Endodermal cell (in vitro differentiated cells): ENCODE data around the gene FSCB. TPM values are rescaled to one million over a fixed set of nuclear protein-coding genes. Genes with fewer than 3 reads are reported as not detected.

Experiments
- DNase-seq: peaks from one replicate; pipeline ENCODE4 v3.0.0-alpha.2; 2017
- H3K27ac ChIP-seq: 2 replicates; pipeline ENCODE4 v1.5.1; 2013; ENCODE audit warnings: mild to moderate bottlenecking, low read depth, low read length, moderate library complexity
- H3K27me3 ChIP-seq: 2 replicates; pipeline ENCODE4 v1.6.1; 2013; ENCODE audit warnings: mild to moderate bottlenecking, low read length, moderate library complexity; ENCODE audit not compliant: insufficient read depth, control insufficient read depth, poor library complexity, severe bottlenecking
- H3K36me3 ChIP-seq: 2 replicates; pipeline ENCODE4 v1.7.0; 2013; ENCODE audit warnings: mild to moderate bottlenecking, low read length, moderate library complexity; ENCODE audit not compliant: control insufficient read depth, insufficient read depth
- H3K4me1 ChIP-seq: one replicate; pipeline ENCODE4 v1.7.0; 2013; ENCODE audit warnings: low read length; ENCODE audit not compliant: control insufficient read depth, insufficient read depth
- H3K4me3 ChIP-seq: 2 replicates; pipeline ENCODE4 v1.5.1; 2013; ENCODE audit warnings: mild to moderate bottlenecking, low read length, moderate library complexity
- H3K9ac ChIP-seq: 2 replicates; pipeline ENCODE4 v1.6.1; 2013; ENCODE audit warnings: mild to moderate bottlenecking, low read length, moderate library complexity; ENCODE audit not compliant: poor library complexity, severe bottlenecking; ENCODE audit errors: extremely low read depth
- H3K9me3 ChIP-seq: 2 replicates; pipeline ENCODE4 v1.6.1; 2013; ENCODE audit warnings: mild to moderate bottlenecking, low read length, moderate library complexity; ENCODE audit not compliant: control insufficient read depth
- H3K27ac Mint-ChIP-seq: 2 replicates; pipeline ENCODE4 v1.8.0; 2020; ENCODE audit warnings: mixed read lengths
- H3K27me3 Mint-ChIP-seq: 2 replicates; pipeline ENCODE4 v1.8.0; 2021; ENCODE audit warnings: mild to moderate bottlenecking, mixed read lengths; ENCODE audit not compliant: insufficient read depth
- H3K36me3 Mint-ChIP-seq: 2 replicates; pipeline ENCODE4 v1.8.0; 2020; ENCODE audit warnings: low read depth, mixed read lengths
- H3K4me1 Mint-ChIP-seq: 2 replicates; pipeline ENCODE4 v1.8.0; 2020; ENCODE audit warnings: mixed read lengths
- H3K4me3 Mint-ChIP-seq: 2 replicates; pipeline ENCODE4 v1.8.0; 2020; ENCODE audit warnings: mild to moderate bottlenecking, moderate library complexity, mixed read lengths
- H3K9me3 Mint-ChIP-seq: 2 replicates; pipeline ENCODE4 v1.8.0; 2020; ENCODE audit warnings: mild to moderate bottlenecking, mixed read lengths
- WGBS, 2 experiments: methylation state at CpG; one replicate each; pipeline versions ENCODE4 v1.1.5 to v1.1.7; 2013; ENCODE audit warnings: missing lambda C conversion rate in 2 of 2, mixed read lengths in 1 of 2; ENCODE audit not compliant: insufficient coverage in 1 of 2, insufficient read length in 1 of 2; 5-methylcytosine and 5-hydroxymethylcytosine counted together
- total RNA-seq, 2 donors: library from RNA; stranded (reverse); fragmentation: NEBNext Ultra II Directional in 1 of 2; extraction: Animal tissue kit (Norgen Biotek cat#: 25700) in 1 of 2; gene quantifications; 2 replicates in 1 of 2; 3 replicates in 1 of 2; pipeline ENCODE4 v1.2.1, GENCODE V29; 2021
- TF ChIP-seq, protein P1 (sequence below): fragments of 200-600 bp; sonication (generic); conservative IDR thresholded peaks from 2 replicates; pipeline ENCODE4 v1.5.0; 2021; ENCODE audit warnings: antibody characterized with exemption, mild to moderate bottlenecking

Gene FSCB
- total RNA-seq, 2 donors from 2014 or later = 0.09 to 0.22 TPM

- no peaks in the 10 kb centered on the region for H3K36me3 ChIP-seq
- H3K27ac ChIP-seq = no peak overlapping the region
- Mint-ChIP-seq H3K27me3 (no peaks in the 10 kb centered on the region), H3K27ac (no peak overlapping the region), H3K9me3 (peaks cover 6% of the 10 kb centered on the region), H3K4me3 (no peak overlapping the region), H3K4me1 (no peaks in the 10 kb centered on the region), H3K36me3 (no peaks in the 10 kb centered on the region)
- H3K9ac ChIP-seq = no peak overlapping the region
- no peak overlapping the region for H3K4me3 ChIP-seq
- H3K4me1 ChIP-seq = no peaks in the 10 kb centered on the region
- TF ChIP-seq, protein P1, sequence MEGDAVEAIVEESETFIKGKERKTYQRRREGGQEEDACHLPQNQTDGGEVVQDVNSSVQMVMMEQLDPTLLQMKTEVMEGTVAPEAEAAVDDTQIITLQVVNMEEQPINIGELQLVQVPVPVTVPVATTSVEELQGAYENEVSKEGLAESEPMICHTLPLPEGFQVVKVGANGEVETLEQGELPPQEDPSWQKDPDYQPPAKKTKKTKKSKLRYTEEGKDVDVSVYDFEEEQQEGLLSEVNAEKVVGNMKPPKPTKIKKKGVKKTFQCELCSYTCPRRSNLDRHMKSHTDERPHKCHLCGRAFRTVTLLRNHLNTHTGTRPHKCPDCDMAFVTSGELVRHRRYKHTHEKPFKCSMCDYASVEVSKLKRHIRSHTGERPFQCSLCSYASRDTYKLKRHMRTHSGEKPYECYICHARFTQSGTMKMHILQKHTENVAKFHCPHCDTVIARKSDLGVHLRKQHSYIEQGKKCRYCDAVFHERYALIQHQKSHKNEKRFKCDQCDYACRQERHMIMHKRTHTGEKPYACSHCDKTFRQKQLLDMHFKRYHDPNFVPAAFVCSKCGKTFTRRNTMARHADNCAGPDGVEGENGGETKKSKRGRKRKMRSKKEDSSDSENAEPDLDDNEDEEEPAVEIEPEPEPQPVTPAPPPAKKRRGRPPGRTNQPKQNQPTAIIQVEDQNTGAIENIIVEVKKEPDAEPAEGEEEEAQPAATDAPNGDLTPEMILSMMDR = no peak
- no peaks in the 10 kb centered on the region for H3K27me3 ChIP-seq
- DNase-seq = no peak
- no peaks in the 10 kb centered on the region for H3K9me3 ChIP-seq
Observed at GRCh38 chr14:44494137-44494536, 12.9 kb downstream of the FSCB start.

GRCh38 chr14:44490966-44491365, 16.1 kb downstream of the FSCB start:
- Mint-ChIP-seq H3K9me3 (peaks cover 6% of the 10 kb centered on the region), H3K36me3 (no peaks in the 10 kb centered on the region), H3K4me1 (no peaks in the 10 kb centered on the region), H3K4me3 (no peak overlapping the region), H3K27me3 (no peaks in the 10 kb centered on the region), H3K27ac (no peak overlapping the region)
- TF ChIP-seq, protein P1 = no peak
- Histone ChIP-seq H3K4me3 (no peak overlapping the region), H3K27ac (no peak overlapping the region), H3K9me3 (no peaks in the 10 kb centered on the region), H3K4me1 (no peaks in the 10 kb centered on the region), H3K27me3 (no peaks in the 10 kb centered on the region), H3K9ac (no peak overlapping the region), H3K36me3 (no peaks in the 10 kb centered on the region)
- no peak for DNase-seq
- 92 to 100% methylated on average over 1 of the region's 2 CpGs for WGBS, 2 experiments

- WGBS, 2 experiments = 95 to 100% methylated on average over 1 of the region's 1 CpG
- no peaks in the 10 kb centered on the region for H3K27me3 ChIP-seq
- Mint-ChIP-seq H3K36me3 (no peaks in the 10 kb centered on the region), H3K4me3 (no peak overlapping the region), H3K27me3 (no peaks in the 10 kb centered on the region), H3K27ac (no peak overlapping the region), H3K9me3 (peaks cover 6% of the 10 kb centered on the region), H3K4me1 (peaks cover 1% of the 10 kb centered on the region)
- H3K9me3 ChIP-seq = no peaks in the 10 kb centered on the region
- TF ChIP-seq, protein P1 = no peak
- H3K36me3 ChIP-seq = no peaks in the 10 kb centered on the region
- no peaks in the 10 kb centered on the region for H3K4me1 ChIP-seq
- no peak overlapping the region for H3K4me3 ChIP-seq
- no peak overlapping the region for H3K9ac ChIP-seq
- DNase-seq = no peak
- no peak overlapping the region for H3K27ac ChIP-seq
Observed at GRCh38 chr14:44477953-44478352, 29.1 kb downstream of the FSCB start.
